GM12892 (cell line): ENCODE data around the gene DDC.

Source experiments
- POLR2A ChIP-seq: IDR thresholded peaks from 2 replicates; pipeline ENCODE4 v1.6.1; 2011; ENCODE audit warnings: low read depth, low read length, control low read depth
- POLR2AphosphoS5 ChIP-seq: IDR thresholded peaks from 2 replicates; pipeline ENCODE4 v1.6.1; 2011; ENCODE audit warnings: low read depth, low read length, control low read depth
- TAF1 ChIP-seq: IDR thresholded peaks from 2 replicates; pipeline ENCODE4 v1.6.1; 2011; ENCODE audit warnings: low read depth, mild to moderate bottlenecking, control low read depth, low read length, borderline replicate concordance

- TF ChIP-seq TAF1 (no peak), POLR2AphosphoS5 (no peak), POLR2A (no peak)
Measured at GRCh38 chr7:50612704-50613103, 47.5 kb upstream of the DDC start.
